ENCODE data around the gene USP10. TPM values are rescaled to one million over a fixed set of nuclear protein-coding genes. Genes with fewer than 3 reads are reported as not detected.

Gene USP10
- total RNA-seq, 5 donors from 2014 or later (not counting 1 experiment from before 2014, with no cell fraction given), result 80.4 to 122 (median 104) TPM

DNA sequence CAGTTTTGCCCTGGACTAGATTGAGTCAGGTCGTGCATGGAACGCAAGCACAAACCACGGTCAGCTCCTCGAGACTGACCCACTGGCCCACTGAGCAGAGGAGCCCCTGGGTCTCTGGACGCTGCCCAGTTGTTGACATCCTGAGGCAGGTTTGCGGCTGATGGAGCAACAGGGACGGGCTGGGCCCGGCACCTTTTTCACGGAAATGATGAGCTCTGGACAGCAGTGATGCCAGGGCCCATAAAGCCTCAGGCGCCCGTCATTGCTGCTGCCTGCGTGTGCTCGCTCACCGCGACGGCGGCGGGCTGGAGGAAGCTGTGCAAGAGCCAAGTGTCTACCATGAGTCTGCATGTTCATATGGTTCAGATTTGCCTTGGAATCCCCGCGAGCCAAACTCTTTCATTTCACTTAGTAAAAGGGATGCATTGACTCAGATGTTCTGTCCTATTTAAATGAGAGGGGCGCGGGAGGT lies 89.2 kb downstream of the USP10 start:
- Histone ChIP-seq H3K27ac (ENCODE audit: low read length) (no peak overlapping the region), H3K4me1 (ENCODE audit: control insufficient read depth in 1 of 2, extremely low read depth in 1 of 2, insufficient read depth in 2 of 2, low read length in 2 of 2) (no peaks in the 10 kb centered on the region), H3K9me3 (no peaks in the 10 kb centered on the region), H3K27me3 (replicated peaks in 1 of 2; ENCODE audit: control insufficient read depth in 2 of 2, extremely low read depth in 1 of 2, insufficient read depth in 2 of 2, low read length in 1 of 2) (no peaks in the 10 kb centered on the region), H3K4me3 (ENCODE audit: control insufficient read depth in 1 of 2, extremely low read depth in 1 of 2, low read length in 1 of 2) (no peak overlapping the region), H3K36me3 (ENCODE audit: control insufficient read depth in 2 of 2, extremely low read depth in 1 of 2, insufficient read depth in 1 of 2, low read length in 1 of 2) (peaks cover 0 to 10% of the 10 kb centered on the region in 2 donors)
- Mint-ChIP-seq H3K9me3 (no peaks in the 10 kb centered on the region), H3K36me3 (no peaks in the 10 kb centered on the region), H3K27me3 (no peaks in the 10 kb centered on the region), H3K4me3 (no peak overlapping the region), H3K27ac (no peak overlapping the region), H3K4me1 (peaks cover 0 to 2% (median 0%) of the 10 kb centered on the region in 3 donors)
- ChIA-PET POLR2A (no interaction called here), CTCF (no interaction called here)
- ATAC-seq (replicated peaks in 1 of 4) (no peak), DNase-seq (no peak)
- WGBS (ENCODE audit: insufficient coverage), result 94% methylated on average over 20 of the region's 22 CpGs

DNA sequence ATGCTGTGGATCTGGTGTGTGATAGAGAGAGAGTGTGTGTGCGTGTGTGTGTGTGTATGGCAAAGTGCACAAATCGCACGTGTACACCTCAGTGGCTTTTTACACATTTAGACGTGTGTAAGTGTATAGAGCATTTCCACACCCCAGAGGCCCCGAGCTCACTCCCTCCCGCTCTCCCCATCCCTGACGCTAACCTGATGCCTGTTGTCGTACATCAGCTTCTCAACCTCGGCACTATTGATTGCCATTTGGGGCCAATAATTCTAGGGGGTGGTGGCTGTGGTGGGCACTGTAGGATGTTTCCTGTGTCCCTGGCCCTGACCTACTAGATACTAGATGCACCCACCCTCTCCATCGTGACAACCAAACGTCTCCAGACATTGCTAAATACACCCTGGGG lies 89.6 kb downstream of the USP10 start:
- no peaks in the 10 kb centered on the region for H3K36me3 Mint-ChIP-seq
- 93% methylated on average over 2 of the region's 11 CpGs for WGBS (ENCODE audit: insufficient coverage)

DNA sequence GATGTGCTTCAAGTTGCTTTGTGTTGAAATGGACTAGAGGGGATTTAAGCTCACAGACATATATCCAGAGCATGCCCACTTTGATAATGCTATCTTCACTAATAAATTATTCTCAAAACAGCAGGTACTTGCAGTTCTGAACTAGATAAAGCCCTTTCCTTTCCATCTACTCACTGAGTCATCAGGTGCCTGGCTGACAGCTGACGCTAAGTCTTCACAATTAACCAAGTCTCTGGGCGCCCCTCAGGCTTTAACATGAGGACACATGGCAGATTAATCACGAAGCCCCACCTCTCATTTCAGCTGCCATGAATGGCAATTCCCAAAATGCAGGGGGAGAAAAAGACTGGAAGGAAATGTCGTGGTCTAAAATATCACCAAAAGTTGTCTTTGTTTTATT lies 90.5 kb downstream of the USP10 start:
- no peak overlapping the region for H3K27ac Mint-ChIP-seq
- peaks cover 0 to 9% of the 10 kb centered on the region in 2 donors for H3K36me3 ChIP-seq (ENCODE audit: control insufficient read depth in 2 of 2, extremely low read depth in 1 of 2, insufficient read depth in 1 of 2, low read length in 1 of 2)
- DNase-seq (no peak), ATAC-seq (replicated peaks in 1 of 4) (no peak)
- H3K36me3 Mint-ChIP-seq, result no peaks in the 10 kb centered on the region
- no peaks in the 10 kb centered on the region for H3K9me3 Mint-ChIP-seq
- H3K9me3 ChIP-seq, result no peaks in the 10 kb centered on the region
- WGBS (ENCODE audit: insufficient coverage), result 89% methylated on average over 1 of the region's 4 CpGs
- POLR2A ChIA-PET, result no interaction called here
- H3K4me1 ChIP-seq (ENCODE audit: control insufficient read depth in 1 of 2, extremely low read depth in 1 of 2, insufficient read depth in 2 of 2, low read length in 2 of 2), result no peaks in the 10 kb centered on the region
- H3K27me3 ChIP-seq (replicated peaks in 1 of 2; ENCODE audit: control insufficient read depth in 2 of 2, extremely low read depth in 1 of 2, insufficient read depth in 2 of 2, low read length in 1 of 2), result no peaks in the 10 kb centered on the region
- no peak overlapping the region for H3K27ac ChIP-seq (ENCODE audit: low read length)
- CTCF ChIA-PET, result no interaction called here
- no peak overlapping the region for H3K4me3 ChIP-seq (ENCODE audit: control insufficient read depth in 1 of 2, extremely low read depth in 1 of 2, low read length in 1 of 2)
- H3K27me3 Mint-ChIP-seq, result no peaks in the 10 kb centered on the region
- H3K4me1 Mint-ChIP-seq, result no peaks in the 10 kb centered on the region
- no peak overlapping the region for H3K4me3 Mint-ChIP-seq

More for the DNA sequence above, 89.6 kb downstream of the USP10 start:
- H3K27ac ChIP-seq (ENCODE audit: low read length), result no peak overlapping the region
- no peak for DNase-seq
- Mint-ChIP-seq H3K27me3 (no peaks in the 10 kb centered on the region), H3K9me3 (no peaks in the 10 kb centered on the region), H3K4me3 (no peak overlapping the region), H3K27ac (no peak overlapping the region), H3K4me1 (peaks cover 0 to 2% (median 0%) of the 10 kb centered on the region in 3 donors)
- H3K4me3 ChIP-seq (ENCODE audit: control insufficient read depth in 1 of 2, extremely low read depth in 1 of 2, low read length in 1 of 2), result no peak overlapping the region
- H3K9me3 ChIP-seq, result no peaks in the 10 kb centered on the region
- peaks cover 0 to 10% of the 10 kb centered on the region in 2 donors for H3K36me3 ChIP-seq (ENCODE audit: control insufficient read depth in 2 of 2, extremely low read depth in 1 of 2, insufficient read depth in 1 of 2, low read length in 1 of 2)
- no peak for ATAC-seq (replicated peaks in 1 of 4)
- no peaks in the 10 kb centered on the region for H3K27me3 ChIP-seq (replicated peaks in 1 of 2; ENCODE audit: control insufficient read depth in 2 of 2, extremely low read depth in 1 of 2, insufficient read depth in 2 of 2, low read length in 1 of 2)
- ChIA-PET POLR2A (no interaction called here), CTCF (no interaction called here)
- H3K4me1 ChIP-seq (ENCODE audit: control insufficient read depth in 1 of 2, extremely low read depth in 1 of 2, insufficient read depth in 2 of 2, low read length in 2 of 2), result no peaks in the 10 kb centered on the region

DNA sequence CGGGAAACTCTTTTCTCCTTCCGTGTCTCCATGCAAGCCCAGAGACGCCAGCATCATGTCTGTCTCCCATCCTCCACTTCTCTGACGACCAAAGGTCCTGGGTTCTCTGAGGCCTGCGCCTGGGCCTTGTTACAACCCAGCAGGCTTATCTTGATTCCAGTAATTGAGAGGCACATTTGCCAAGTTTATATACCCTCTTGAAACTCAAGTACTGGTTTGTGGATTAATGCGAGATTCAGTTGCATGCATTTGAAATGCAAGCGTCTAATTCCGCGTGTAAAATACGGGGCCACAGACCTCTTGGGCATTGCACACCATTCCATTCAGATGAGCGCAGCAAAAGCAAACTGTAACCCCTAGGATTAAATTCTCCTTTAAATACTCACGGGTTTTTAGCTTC lies 91.3 kb downstream of the USP10 start:
- H3K27me3 ChIP-seq (replicated peaks in 1 of 2; ENCODE audit: control insufficient read depth in 2 of 2, extremely low read depth in 1 of 2, insufficient read depth in 2 of 2, low read length in 1 of 2), result no peaks in the 10 kb centered on the region
- Mint-ChIP-seq H3K9me3 (no peaks in the 10 kb centered on the region), H3K27me3 (no peaks in the 10 kb centered on the region), H3K4me1 (no peaks in the 10 kb centered on the region), H3K27ac (no peak overlapping the region), H3K4me3 (no peak overlapping the region), H3K36me3 (no peaks in the 10 kb centered on the region)
- no peak overlapping the region for H3K4me3 ChIP-seq (ENCODE audit: control insufficient read depth in 1 of 2, extremely low read depth in 1 of 2, low read length in 1 of 2)
- POLR2A ChIA-PET, result no interaction called here
- DNase-seq (no peak), ATAC-seq (replicated peaks in 1 of 4) (no peak)
- no peaks in the 10 kb centered on the region for H3K4me1 ChIP-seq (ENCODE audit: control insufficient read depth in 1 of 2, extremely low read depth in 1 of 2, insufficient read depth in 2 of 2, low read length in 2 of 2)
- 97% methylated on average over 7 of the region's 12 CpGs for WGBS (ENCODE audit: insufficient coverage)
- H3K27ac ChIP-seq (ENCODE audit: low read length), result no peak overlapping the region
- peaks cover 0 to 5% of the 10 kb centered on the region in 2 donors for H3K36me3 ChIP-seq (ENCODE audit: control insufficient read depth in 2 of 2, extremely low read depth in 1 of 2, insufficient read depth in 1 of 2, low read length in 1 of 2)
- CTCF ChIA-PET, result interaction anchor here in 1 of 2 donors (0.5 kb wide), 1 partner anchor 39 kb away, joined by 3 read pairs; no protein-coding TSS in a partner anchor
- no peaks in the 10 kb centered on the region for H3K9me3 ChIP-seq

DNA sequence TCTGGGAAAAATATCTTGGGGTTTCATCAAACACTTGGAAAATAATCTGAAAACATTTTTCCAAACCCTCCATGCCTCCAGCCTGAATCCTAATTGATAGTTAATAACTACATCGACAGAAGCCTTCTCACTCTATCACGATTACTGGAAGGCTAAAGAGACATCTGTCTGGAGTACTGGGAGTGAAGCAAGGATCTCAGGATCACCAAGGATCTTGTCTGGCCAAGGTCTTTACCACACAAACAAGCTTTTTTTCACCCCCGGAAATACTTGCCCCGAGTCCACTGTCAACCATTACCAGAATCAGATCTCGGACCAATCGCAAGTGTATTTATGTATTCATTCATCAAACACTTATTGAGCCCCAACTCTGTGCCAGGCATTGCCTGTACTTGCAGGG lies 91.7 kb downstream of the USP10 start:
- no peak for ATAC-seq (replicated peaks in 1 of 4)
- Mint-ChIP-seq H3K4me1 (no peaks in the 10 kb centered on the region), H3K27me3 (no peaks in the 10 kb centered on the region), H3K27ac (no peak overlapping the region), H3K4me3 (no peak overlapping the region), H3K36me3 (no peaks in the 10 kb centered on the region), H3K9me3 (no peaks in the 10 kb centered on the region)
- POLR2A ChIA-PET, result no interaction called here
- Histone ChIP-seq H3K36me3 (ENCODE audit: control insufficient read depth in 2 of 2, extremely low read depth in 1 of 2, insufficient read depth in 1 of 2, low read length in 1 of 2) (peaks cover 0 to 5% of the 10 kb centered on the region in 2 donors), H3K4me3 (ENCODE audit: control insufficient read depth in 1 of 2, extremely low read depth in 1 of 2, low read length in 1 of 2) (no peak overlapping the region), H3K27me3 (replicated peaks in 1 of 2; ENCODE audit: control insufficient read depth in 2 of 2, extremely low read depth in 1 of 2, insufficient read depth in 2 of 2, low read length in 1 of 2) (no peaks in the 10 kb centered on the region), H3K4me1 (ENCODE audit: control insufficient read depth in 1 of 2, extremely low read depth in 1 of 2, insufficient read depth in 2 of 2, low read length in 2 of 2) (no peaks in the 10 kb centered on the region), H3K9me3 (no peaks in the 10 kb centered on the region), H3K27ac (ENCODE audit: low read length) (no peak overlapping the region)
- WGBS (ENCODE audit: insufficient coverage), result no CpG with 5 or more reads among the region's 6 CpGs
- CTCF ChIA-PET, result interaction anchor here in 1 of 2 donors (0.5 kb wide), 1 partner anchor 39 kb away, joined by 3 read pairs; no protein-coding TSS in a partner anchor
- no peak for DNase-seq

DNA sequence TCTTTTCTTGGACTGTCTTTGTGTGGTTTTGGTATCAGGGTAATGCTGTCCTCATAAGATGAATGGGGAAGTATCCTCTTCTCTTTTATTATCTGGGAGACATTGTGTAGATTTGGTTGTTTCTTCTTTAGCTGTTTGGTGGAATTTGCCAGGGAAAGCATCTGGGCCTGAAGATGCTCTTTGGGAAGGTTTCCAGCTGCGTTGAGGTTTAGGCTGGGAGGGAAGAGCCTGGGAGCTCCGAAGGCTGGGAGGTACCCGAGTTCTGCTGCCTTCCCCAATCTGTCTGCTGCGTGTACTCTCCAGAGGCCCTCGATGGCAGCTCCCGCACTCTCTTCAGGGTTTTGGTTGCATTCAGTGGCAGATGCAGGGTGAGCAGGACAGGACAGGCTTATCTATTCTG lies 94.4 kb downstream of the USP10 start:
- Mint-ChIP-seq H3K27ac (no peak overlapping the region), H3K9me3 (no peaks in the 10 kb centered on the region), H3K4me1 (no peaks in the 10 kb centered on the region), H3K27me3 (no peaks in the 10 kb centered on the region), H3K4me3 (no peak overlapping the region), H3K36me3 (no peaks in the 10 kb centered on the region)
- Histone ChIP-seq H3K27ac (ENCODE audit: low read length) (no peak overlapping the region), H3K4me3 (ENCODE audit: control insufficient read depth in 1 of 2, extremely low read depth in 1 of 2, low read length in 1 of 2) (no peak overlapping the region), H3K27me3 (replicated peaks in 1 of 2; ENCODE audit: control insufficient read depth in 2 of 2, extremely low read depth in 1 of 2, insufficient read depth in 2 of 2, low read length in 1 of 2) (no peaks in the 10 kb centered on the region), H3K9me3 (no peaks in the 10 kb centered on the region), H3K4me1 (ENCODE audit: control insufficient read depth in 1 of 2, extremely low read depth in 1 of 2, insufficient read depth in 2 of 2, low read length in 2 of 2) (no peaks in the 10 kb centered on the region), H3K36me3 (ENCODE audit: control insufficient read depth in 2 of 2, extremely low read depth in 1 of 2, insufficient read depth in 1 of 2, low read length in 1 of 2) (no peaks in the 10 kb centered on the region)
- CTCF ChIA-PET, result no interaction called here
- 93% methylated on average over 5 of the region's 6 CpGs for WGBS (ENCODE audit: insufficient coverage)
- ATAC-seq (replicated peaks in 1 of 4), result no peak
- no peak for DNase-seq
- POLR2A ChIA-PET, result no interaction called here

DNA sequence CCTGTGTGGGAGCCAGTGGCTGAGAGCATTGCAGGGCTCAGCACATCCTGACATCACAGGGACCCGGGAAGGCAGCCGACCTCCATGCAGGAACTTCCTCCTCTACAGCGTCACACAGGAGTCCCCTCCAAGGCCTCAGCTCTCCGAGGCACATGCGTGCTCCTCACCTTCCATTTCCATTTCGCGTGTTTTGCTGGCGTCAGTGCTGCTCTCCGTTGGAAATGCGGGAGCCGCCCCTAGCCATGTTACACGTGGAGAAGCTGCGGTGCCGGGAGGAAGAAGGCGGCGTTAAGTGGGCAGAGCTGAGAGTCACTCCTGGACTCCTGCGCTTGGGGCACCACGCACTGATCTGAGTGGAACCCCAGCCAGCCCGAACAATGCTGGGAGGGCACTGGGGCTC lies 94.8 kb downstream of the USP10 start:
- WGBS (ENCODE audit: insufficient coverage), result 94% methylated on average over 19 of the region's 19 CpGs
- H3K27ac ChIP-seq (ENCODE audit: low read length), result no peak overlapping the region
- no peak for DNase-seq
- Mint-ChIP-seq H3K9me3 (no peaks in the 10 kb centered on the region), H3K36me3 (no peaks in the 10 kb centered on the region), H3K27me3 (no peaks in the 10 kb centered on the region), H3K4me1 (no peaks in the 10 kb centered on the region), H3K4me3 (no peak overlapping the region), H3K27ac (no peak overlapping the region)
- H3K4me3 ChIP-seq (ENCODE audit: control insufficient read depth in 1 of 2, extremely low read depth in 1 of 2, low read length in 1 of 2), result no peak overlapping the region
- no peaks in the 10 kb centered on the region for H3K9me3 ChIP-seq
- H3K36me3 ChIP-seq (ENCODE audit: control insufficient read depth in 2 of 2, extremely low read depth in 1 of 2, insufficient read depth in 1 of 2, low read length in 1 of 2), result no peaks in the 10 kb centered on the region
- no peaks in the 10 kb centered on the region for H3K27me3 ChIP-seq (replicated peaks in 1 of 2; ENCODE audit: control insufficient read depth in 2 of 2, extremely low read depth in 1 of 2, insufficient read depth in 2 of 2, low read length in 1 of 2)
- CTCF ChIA-PET, result no interaction called here
- no peak for ATAC-seq (replicated peaks in 1 of 4)
- POLR2A ChIA-PET, result no interaction called here
- no peaks in the 10 kb centered on the region for H3K4me1 ChIP-seq (ENCODE audit: control insufficient read depth in 1 of 2, extremely low read depth in 1 of 2, insufficient read depth in 2 of 2, low read length in 2 of 2)
